Amygdala (tissue), 56 donors: ENCODE data around the gene CIAO3.
"Not testable (repeated sequence)": the region's sequence is repeated elsewhere in the genome, so short reads cannot be mapped to it uniquely, and the experiment has no call there.

Source experiments
- DNase-seq, 56 donors: peaks; one replicate each; lab custom pipeline; 2025; lab: John Stamatoyannopoulos, UW

The CIAO3 gene

GRCh38 chr16:761625-762513, 21.1 kb upstream of the CIAO3 start:
- no peak for DNase-seq

GRCh38 chr16:760545-761343, 19.9 kb upstream of the CIAO3 start, which contains the start of gene MSLN:
Gene MSLN (plus strand): TSS chr16:760734. CDS start chr16:762681, 1,947 bp downstream.
- DNase-seq = no peak

GRCh38 chr16:760065-760464, 19.3 kb upstream of the CIAO3 start:
- DNase-seq = no peak

- no peak for DNase-seq
Observed at GRCh38 chr16:759110-759910, 18.5 kb upstream of the CIAO3 start.

GRCh38 chr16:756428-756827, 15.6 kb upstream of the CIAO3 start:
- no peak for DNase-seq

- peak in 1 of 56 donors; percentile 4 for DNase-seq
Observed at GRCh38 chr16:754656-755055, 13.9 kb upstream of the CIAO3 start.

GRCh38 chr16:754121-754607, 13.4 kb upstream of the CIAO3 start:
- not testable (repeated sequence) for DNase-seq

- no peak for DNase-seq
Observed at GRCh38 chr16:752007-752312, 11.2 kb upstream of the CIAO3 start.

GRCh38 chr16:751152-752006, 10.6 kb upstream of the CIAO3 start:
- DNase-seq = peak in 14 of 56 donors; percentile 2 to 42 (median 26)

- DNase-seq = no peak
Observed at GRCh38 chr16:750485-750884, 9.7 kb upstream of the CIAO3 start.

GRCh38 chr16:749010-749409, 8.2 kb upstream of the CIAO3 start:
- DNase-seq = no peak

- no peak for DNase-seq
Observed at GRCh38 chr16:747978-748746, 7.4 kb upstream of the CIAO3 start.

- no peak for DNase-seq
Observed at GRCh38 chr16:746637-747036, 5.8 kb upstream of the CIAO3 start.

- no peak for DNase-seq
Observed at GRCh38 chr16:745739-746138, 4.9 kb upstream of the CIAO3 start.

GRCh38 chr16:743794-744500, 3.1 kb upstream of the CIAO3 start:
- DNase-seq = no peak

- not testable (repeated sequence) for DNase-seq
Observed at GRCh38 chr16:742894-743293, 2.1 kb upstream of the CIAO3 start.

GRCh38 chr16:741986-742629, 1.3 kb upstream of the CIAO3 start:
- DNase-seq = no peak

GRCh38 chr16:740459-740763, 386 bp downstream of the CIAO3 start:
- no peak for DNase-seq
